Measurements from ENCODE around the gene OPRL1.

- no peak for TF ChIP-seq CTCF (IDR thresholded peaks at IDR 0.05; ENCODE audit: low read length)
- TF ChIP-seq EZH2 (IDR thresholded peaks at IDR 0.05; ENCODE audit: borderline replicate concordance, low read length) = no peak
Measured at GRCh38 chr20:64148581-64148980, 68.7 kb downstream of the OPRL1 start.
